CD4-positive, alpha-beta T cell treated with Interferon gamma for 1 hour (primary cell): ENCODE data around the gene GNS.

ENCODE experiments used
- DNase-seq: peaks from one replicate; pipeline ENCODE4 v3.0.0-alpha.2; 2020

GNS gene

GRCh38 chr12:64735442-64735841, 23.8 kb downstream of the GNS start:
- DNase-seq = no peak

GRCh38 chr12:64733857-64734256, 25.3 kb downstream of the GNS start:
- no peak for DNase-seq

- DNase-seq = no peak
Observed at GRCh38 chr12:64731683-64732082, 27.5 kb downstream of the GNS start.

GRCh38 chr12:64730588-64730969, 28.6 kb downstream of the GNS start:
- no peak for DNase-seq

- DNase-seq = no peak
Observed at GRCh38 chr12:64729909-64730587, 29.2 kb downstream of the GNS start.

GRCh38 chr12:64724201-64724745, 34.9 kb downstream of the GNS start:
- no peak for DNase-seq

GRCh38 chr12:64723630-64724029, 35.6 kb downstream of the GNS start:
- no peak for DNase-seq

- DNase-seq = no peak
Observed at GRCh38 chr12:64722835-64723234, 36.4 kb downstream of the GNS start.

GRCh38 chr12:64720884-64721283, 38.3 kb downstream of the GNS start:
- DNase-seq = no peak

- no peak for DNase-seq
Observed at GRCh38 chr12:64718649-64719048, 40.6 kb downstream of the GNS start.

GRCh38 chr12:64716839-64717455, 42.3 kb downstream of the GNS start:
- DNase-seq = no peak

- DNase-seq = no peak
Observed at GRCh38 chr12:64716371-64716770, 42.8 kb downstream of the GNS start.

GRCh38 chr12:64714551-64714968, 44.6 kb downstream of the GNS start:
- peak; percentile 65 for DNase-seq

GRCh38 chr12:64713376-64713775, 45.8 kb downstream of the GNS start:
- DNase-seq = no peak

GRCh38 chr12:64709429-64709828, 49.8 kb downstream of the GNS start:
- no peak for DNase-seq

- no peak for DNase-seq
Observed at GRCh38 chr12:64707926-64708325, 51.3 kb downstream of the GNS start.

- no peak for DNase-seq
Observed at GRCh38 chr12:64707362-64707761, 51.8 kb downstream of the GNS start.

- DNase-seq = no peak
Observed at GRCh38 chr12:64706857-64707256, 52.3 kb downstream of the GNS start.

GRCh38 chr12:64706306-64706705, 52.9 kb downstream of the GNS start:
- no peak for DNase-seq

- no peak for DNase-seq
Observed at GRCh38 chr12:64701283-64701682, 57.9 kb downstream of the GNS start.

GRCh38 chr12:64700532-64700931, 58.7 kb downstream of the GNS start:
- no peak for DNase-seq

GRCh38 chr12:64699504-64700115, 59.6 kb downstream of the GNS start:
- DNase-seq = peak; percentile 54

- no peak for DNase-seq
Observed at GRCh38 chr12:64696080-64696741, 63.0 kb downstream of the GNS start.

- DNase-seq = no peak
Observed at GRCh38 chr12:64695550-64695949, 63.7 kb downstream of the GNS start.
